A549 (cell line): Measurements from ENCODE around the gene FGD4. TPM values are rescaled to one million over a fixed set of nuclear protein-coding genes. Genes with fewer than 3 reads are reported as not detected.

Experiments
- ATAC-seq, 2 experiments: fragments of 200-7000 bp in 1 of 2; fragments of >200 bp in 1 of 2; cut with Nextera tagmentation in 1 of 2; cut with Tn5 transposase in 1 of 2; 3 replicates each; pipeline versions ENCODE4 v1.8.0 to v1.9.1; 2018 to 2020; ENCODE audit warnings: mild to moderate bottlenecking in 1 of 2, moderate library complexity in 1 of 2
- CTCF ChIA-PET: fragments of 300-600 bp; sonication (Branson Sonifier 250); formaldehyde crosslinking; extraction: SDS; loops from one replicate; lab custom pipeline; 2021; ENCODE audit warnings: antibody characterized with exemption, inconsistent platforms; lab: Yijun Ruan, JAX
- POLR2A ChIA-PET: fragments of 350-600 bp; formaldehyde crosslinking; extraction: SDS; loops from one replicate; lab custom pipeline; 2021; ENCODE audit warnings: antibody characterized with exemption, inconsistent platforms; lab: Yijun Ruan, JAX
- DNase-seq, 2 experiments: peaks; one replicate each; pipeline versions ENCODE4 v3.0.0 to v3.0.0-alpha.2; 2011 to 2016; ENCODE audit warnings: low read depth in 1 of 2, low spot score in 1 of 2
- FAIRE-seq: peaks from 2 replicates; lab custom pipeline; 2011; peaks lifted over from hg19 to GRCh38; lab: Jason Lieb, UNC
- H3K27ac ChIP-seq, 2 experiments: fragments of >200 bp; sonication (Bioruptor Twin); formaldehyde crosslinking; 3 replicates each; pipeline ENCODE4 v1.5.1; 2016 to 2017
- H3K4me1 ChIP-seq: fragments of >200 bp; sonication (Bioruptor Twin); formaldehyde crosslinking; 3 replicates; pipeline ENCODE4 v1.6.1; 2016
- H3K4me2 ChIP-seq: fragments of >200 bp; sonication (Bioruptor Twin); formaldehyde crosslinking; 3 replicates; pipeline ENCODE4 v1.6.1; 2016
- H3K4me3 ChIP-seq: fragments of >200 bp; sonication (Bioruptor Twin); formaldehyde crosslinking; 3 replicates; pipeline ENCODE4 v1.5.1; 2016
- H3K9me3 ChIP-seq: fragments of >200 bp; sonication (Bioruptor Twin); formaldehyde crosslinking; 3 replicates; pipeline ENCODE4 v1.6.1; 2016
- CHD4 ChIP-seq: fragments of 200-600 bp; sonication (generic); IDR thresholded peaks from 2 replicates; pipeline ENCODE4 v1.6.1; 2016; ENCODE audit warnings: antibody characterized with exemption, mild to moderate bottlenecking, borderline replicate concordance
- ELK1 ChIP-seq: fragments of 150-350 bp; IDR thresholded peaks from 2 replicates; pipeline ENCODE4 v1.6.1; 2014; ENCODE audit warnings: low read depth, mild to moderate bottlenecking, low read length
- FOSL2 ChIP-seq, 2 experiments: fragments of 450-650 bp in 1 of 2; fragments of >200 bp in 1 of 2; sonication (Bioruptor Twin) in 1 of 2; formaldehyde crosslinking; IDR thresholded peaks; 2 replicates each; pipeline versions ENCODE4 v1.5.0 to v1.6.1; 2016 to 2020; ENCODE audit warnings: mild to moderate bottlenecking in 1 of 2, moderate library complexity in 1 of 2
- FOXS1 ChIP-seq: fragments of 250-450 bp; sonication (Bioruptor Pico); IDR thresholded peaks from 2 replicates; pipeline ENCODE4 v1.5.0; 2020; ENCODE audit warnings: mild to moderate bottlenecking, moderate library complexity
- HMGXB4 ChIP-seq: fragments of 250-450 bp; sonication (Bioruptor Pico); IDR thresholded peaks from 2 replicates; pipeline ENCODE4 v1.5.0; 2021; ENCODE audit warnings: mild to moderate bottlenecking, moderate library complexity, borderline replicate concordance
- HOXA7 ChIP-seq: fragments of 250-450 bp; sonication (Bioruptor Pico); IDR thresholded peaks from 2 replicates; pipeline ENCODE4 v1.5.0; 2020; ENCODE audit warnings: mild to moderate bottlenecking, moderate library complexity
- KDM5A ChIP-seq: fragments of 200-600 bp; sonication (generic); IDR thresholded peaks from 2 replicates; pipeline ENCODE4 v1.6.1; 2016; ENCODE audit warnings: antibody characterized with exemption, mild to moderate bottlenecking
- MAFK ChIP-seq: fragments of 450-650 bp; IDR thresholded peaks from 2 replicates; pipeline ENCODE4 v1.6.1; 2014; ENCODE audit not compliant: partially characterized antibody
- MYC ChIP-seq: IDR thresholded peaks from 2 replicates; pipeline ENCODE4 v1.6.1; 2012; ENCODE audit warnings: mild to moderate bottlenecking, inconsistent platforms, low read length, improper control_type of control experiment, borderline replicate concordance
- NR3C1 ChIP-seq: fragments of >200 bp; sonication (Bioruptor Twin); formaldehyde crosslinking; IDR thresholded peaks from 3 replicates; pipeline ENCODE4 v1.6.1; 2017
- RARB ChIP-seq: fragments of 250-450 bp; sonication (Bioruptor Pico); IDR thresholded peaks from 2 replicates; pipeline ENCODE4 v1.8.0; 2021; ENCODE audit warnings: mild to moderate bottlenecking, moderate library complexity
- RCOR1 ChIP-seq: fragments of 150-350 bp; IDR thresholded peaks from 2 replicates; pipeline ENCODE4 v1.6.1; 2014; ENCODE audit warnings: antibody characterized with exemption, low read length, low read depth
- RFX5 ChIP-seq: fragments of 450-650 bp; IDR thresholded peaks from 2 replicates; pipeline ENCODE4 v1.7.1; 2014; ENCODE audit warnings: antibody characterized with exemption, mild to moderate bottlenecking, moderate library complexity
- RNF2 ChIP-seq: fragments of 200-600 bp; sonication (generic); IDR thresholded peaks from 2 replicates; pipeline ENCODE4 v1.6.1; 2016; ENCODE audit warnings: low read depth, mild to moderate bottlenecking, antibody characterized with exemption, moderate library complexity, borderline replicate concordance
- WGBS: methylation state at CpG from one replicate; pipeline ENCODE4 v1.1.6; 2017; ENCODE audit errors: missing lambda C conversion rate; 5-methylcytosine and 5-hydroxymethylcytosine counted together
- polyA plus RNA-seq, 4 experiments: library from polyadenylated mRNA; depleted of rRNA in 3 of 4; stranded (reverse); fragments of >200 nt; fragmentation: RNase III in 1 of 4; extraction: RNeasy Plus Mini Kit Qiagen cat#74134 plus additional on column Dnase treatment in 1 of 4; gene quantifications; 2 replicates in 3 of 4; 3 replicates in 1 of 4; pipeline ENCODE4 v1.2.3, GENCODE V29; 2011 to 2017
- TF ChIP-seq, protein P1 (sequence below): IDR thresholded peaks from 2 replicates; pipeline ENCODE4 v1.6.1; 2012
- TF ChIP-seq, protein P2 (sequence below): fragments of >200 bp; sonication (Bioruptor Twin); formaldehyde crosslinking; IDR thresholded peaks from 3 replicates; pipeline ENCODE4 v1.5.1; 2016
- TF ChIP-seq, protein P3 (sequence below): IDR thresholded peaks from 2 replicates; pipeline ENCODE4 v1.6.1; 2012
- TF ChIP-seq, protein P4 (sequence below): fragments of >200 bp; sonication (Bioruptor Twin); formaldehyde crosslinking; IDR thresholded peaks from 3 replicates; pipeline ENCODE4 v1.6.1; 2016
- TF ChIP-seq, protein P5 (sequence below): fragments of 200-600 bp; sonication (generic); IDR thresholded peaks from 2 replicates; pipeline ENCODE4 v1.6.1; 2016; ENCODE audit warnings: antibody characterized with exemption, mild to moderate bottlenecking, moderate library complexity

Gene FGD4
- polyA plus RNA-seq, 2 of the 4 experiments (the other 2 are of a cell fraction), result 2.2 to 6.0 TPM

DNA sequence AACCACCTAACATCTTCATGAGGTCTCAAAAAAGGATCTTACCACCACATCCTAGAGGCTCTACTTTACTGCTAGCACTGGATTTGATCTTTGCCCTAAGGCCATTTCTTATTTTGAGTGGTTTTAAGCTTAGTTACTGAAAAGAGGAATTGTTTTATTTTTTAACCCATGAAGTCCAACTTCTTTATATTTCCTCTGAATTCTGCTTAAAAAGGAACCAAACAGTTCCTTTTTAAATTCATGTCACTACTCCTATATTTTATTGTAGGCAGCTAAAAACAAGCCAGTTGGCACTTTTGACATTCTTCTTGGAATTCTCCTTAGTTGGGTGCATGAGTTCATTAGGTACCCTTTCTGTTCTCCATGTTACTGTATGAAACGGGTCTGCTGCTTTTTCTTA is 76.4 kb downstream of the FGD4 start:
- CTCF ChIA-PET, result interaction anchor here (0.5 to 3.5 kb wide), 6 partner anchors 7 to 171 kb away, joined by 3 to 11 read pairs (median 4); no protein-coding TSS in a partner anchor
- Histone ChIP-seq H3K4me1 (peaks cover 13% of the 10 kb centered on the region), H3K9me3 (no peaks in the 10 kb centered on the region), H3K4me2 (no peak overlapping the region), H3K4me3 (no peak overlapping the region), H3K27ac (no peak overlapping the region)
- DNase-seq (no peak), ATAC-seq (no peak), FAIRE-seq (no peak)
- POLR2A ChIA-PET, result no interaction called here
- TF ChIP-seq NR3C1 (no peak), FOSL2 (IDR thresholded peaks at IDR 0.05) (no peak), FOSL2 (CRISPR knock-in tag; IDR thresholded peaks at IDR 0.05) (no peak), RFX5 (no peak), MYC (no peak), KDM5A (no peak), FOXS1 (CRISPR knock-in tag) (no peak), CHD4 (no peak), RARB (CRISPR knock-in tag) (no peak), MAFK (no peak), RNF2 (no peak), ELK1 (no peak), HMGXB4 (CRISPR knock-in tag) (no peak), HOXA7 (CRISPR knock-in tag) (no peak), RCOR1 (no peak)
- TF ChIP-seq, protein P1, sequence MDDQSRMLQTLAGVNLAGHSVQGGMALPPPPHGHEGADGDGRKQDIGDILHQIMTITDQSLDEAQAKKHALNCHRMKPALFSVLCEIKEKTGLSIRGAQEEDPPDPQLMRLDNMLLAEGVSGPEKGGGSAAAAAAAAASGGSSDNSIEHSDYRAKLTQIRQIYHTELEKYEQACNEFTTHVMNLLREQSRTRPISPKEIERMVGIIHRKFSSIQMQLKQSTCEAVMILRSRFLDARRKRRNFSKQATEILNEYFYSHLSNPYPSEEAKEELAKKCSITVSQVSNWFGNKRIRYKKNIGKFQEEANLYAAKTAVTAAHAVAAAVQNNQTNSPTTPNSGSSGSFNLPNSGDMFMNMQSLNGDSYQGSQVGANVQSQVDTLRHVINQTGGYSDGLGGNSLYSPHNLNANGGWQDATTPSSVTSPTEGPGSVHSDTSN, result no peak
- TF ChIP-seq, protein P2, sequence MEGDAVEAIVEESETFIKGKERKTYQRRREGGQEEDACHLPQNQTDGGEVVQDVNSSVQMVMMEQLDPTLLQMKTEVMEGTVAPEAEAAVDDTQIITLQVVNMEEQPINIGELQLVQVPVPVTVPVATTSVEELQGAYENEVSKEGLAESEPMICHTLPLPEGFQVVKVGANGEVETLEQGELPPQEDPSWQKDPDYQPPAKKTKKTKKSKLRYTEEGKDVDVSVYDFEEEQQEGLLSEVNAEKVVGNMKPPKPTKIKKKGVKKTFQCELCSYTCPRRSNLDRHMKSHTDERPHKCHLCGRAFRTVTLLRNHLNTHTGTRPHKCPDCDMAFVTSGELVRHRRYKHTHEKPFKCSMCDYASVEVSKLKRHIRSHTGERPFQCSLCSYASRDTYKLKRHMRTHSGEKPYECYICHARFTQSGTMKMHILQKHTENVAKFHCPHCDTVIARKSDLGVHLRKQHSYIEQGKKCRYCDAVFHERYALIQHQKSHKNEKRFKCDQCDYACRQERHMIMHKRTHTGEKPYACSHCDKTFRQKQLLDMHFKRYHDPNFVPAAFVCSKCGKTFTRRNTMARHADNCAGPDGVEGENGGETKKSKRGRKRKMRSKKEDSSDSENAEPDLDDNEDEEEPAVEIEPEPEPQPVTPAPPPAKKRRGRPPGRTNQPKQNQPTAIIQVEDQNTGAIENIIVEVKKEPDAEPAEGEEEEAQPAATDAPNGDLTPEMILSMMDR, result no peak
- TF ChIP-seq, protein P3, sequence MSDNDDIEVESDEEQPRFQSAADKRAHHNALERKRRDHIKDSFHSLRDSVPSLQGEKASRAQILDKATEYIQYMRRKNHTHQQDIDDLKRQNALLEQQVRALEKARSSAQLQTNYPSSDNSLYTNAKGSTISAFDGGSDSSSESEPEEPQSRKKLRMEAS, result no peak
- TF ChIP-seq, protein P4, sequence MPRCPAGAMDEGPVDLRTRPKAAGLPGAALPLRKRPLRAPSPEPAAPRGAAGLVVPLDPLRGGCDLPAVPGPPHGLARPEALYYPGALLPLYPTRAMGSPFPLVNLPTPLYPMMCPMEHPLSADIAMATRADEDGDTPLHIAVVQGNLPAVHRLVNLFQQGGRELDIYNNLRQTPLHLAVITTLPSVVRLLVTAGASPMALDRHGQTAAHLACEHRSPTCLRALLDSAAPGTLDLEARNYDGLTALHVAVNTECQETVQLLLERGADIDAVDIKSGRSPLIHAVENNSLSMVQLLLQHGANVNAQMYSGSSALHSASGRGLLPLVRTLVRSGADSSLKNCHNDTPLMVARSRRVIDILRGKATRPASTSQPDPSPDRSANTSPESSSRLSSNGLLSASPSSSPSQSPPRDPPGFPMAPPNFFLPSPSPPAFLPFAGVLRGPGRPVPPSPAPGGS, result no peak
- TF ChIP-seq, protein P5, sequence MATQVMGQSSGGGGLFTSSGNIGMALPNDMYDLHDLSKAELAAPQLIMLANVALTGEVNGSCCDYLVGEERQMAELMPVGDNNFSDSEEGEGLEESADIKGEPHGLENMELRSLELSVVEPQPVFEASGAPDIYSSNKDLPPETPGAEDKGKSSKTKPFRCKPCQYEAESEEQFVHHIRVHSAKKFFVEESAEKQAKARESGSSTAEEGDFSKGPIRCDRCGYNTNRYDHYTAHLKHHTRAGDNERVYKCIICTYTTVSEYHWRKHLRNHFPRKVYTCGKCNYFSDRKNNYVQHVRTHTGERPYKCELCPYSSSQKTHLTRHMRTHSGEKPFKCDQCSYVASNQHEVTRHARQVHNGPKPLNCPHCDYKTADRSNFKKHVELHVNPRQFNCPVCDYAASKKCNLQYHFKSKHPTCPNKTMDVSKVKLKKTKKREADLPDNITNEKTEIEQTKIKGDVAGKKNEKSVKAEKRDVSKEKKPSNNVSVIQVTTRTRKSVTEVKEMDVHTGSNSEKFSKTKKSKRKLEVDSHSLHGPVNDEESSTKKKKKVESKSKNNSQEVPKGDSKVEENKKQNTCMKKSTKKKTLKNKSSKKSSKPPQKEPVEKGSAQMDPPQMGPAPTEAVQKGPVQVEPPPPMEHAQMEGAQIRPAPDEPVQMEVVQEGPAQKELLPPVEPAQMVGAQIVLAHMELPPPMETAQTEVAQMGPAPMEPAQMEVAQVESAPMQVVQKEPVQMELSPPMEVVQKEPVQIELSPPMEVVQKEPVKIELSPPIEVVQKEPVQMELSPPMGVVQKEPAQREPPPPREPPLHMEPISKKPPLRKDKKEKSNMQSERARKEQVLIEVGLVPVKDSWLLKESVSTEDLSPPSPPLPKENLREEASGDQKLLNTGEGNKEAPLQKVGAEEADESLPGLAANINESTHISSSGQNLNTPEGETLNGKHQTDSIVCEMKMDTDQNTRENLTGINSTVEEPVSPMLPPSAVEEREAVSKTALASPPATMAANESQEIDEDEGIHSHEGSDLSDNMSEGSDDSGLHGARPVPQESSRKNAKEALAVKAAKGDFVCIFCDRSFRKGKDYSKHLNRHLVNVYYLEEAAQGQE, result no peak
- WGBS, result 82% methylated on average over 1 of the region's 1 CpG
